KMS-11 (cell line): Measurements from ENCODE around the gene EVL.
A peak's percentile ranks its signal among the peaks of the same experiment; 100 is the strongest.

ENCODE experiments used
- H2AFZ ChIP-seq: fragments of 200-600 bp; sonication (generic); 2 replicates; pipeline ENCODE4 v1.6.1; 2016; ENCODE audit warnings: antibody characterized with exemption, mixed run types, low read depth
- H3K27ac ChIP-seq: fragments of 200-600 bp; sonication (generic); 2 replicates; pipeline ENCODE4 v1.6.1; 2016; ENCODE audit warnings: mild to moderate bottlenecking, mixed run types
- H3K27me3 ChIP-seq: fragments of 200-600 bp; sonication (generic); 2 replicates; pipeline ENCODE4 v1.6.1; 2017; ENCODE audit warnings: mild to moderate bottlenecking, low read depth, mixed run types, moderate library complexity; ENCODE audit not compliant: insufficient read depth
- H3K36me3 ChIP-seq: fragments of 200-600 bp; sonication (generic); 2 replicates; pipeline ENCODE4 v1.6.1; 2017; ENCODE audit warnings: mild to moderate bottlenecking, mixed run types; ENCODE audit not compliant: insufficient read depth
- H3K4me1 ChIP-seq: fragments of 200-600 bp; sonication (generic); 2 replicates; pipeline ENCODE4 v1.6.1; 2016; ENCODE audit warnings: mild to moderate bottlenecking, low read depth, mixed run types; ENCODE audit not compliant: poor library complexity, severe bottlenecking
- H3K4me2 ChIP-seq: fragments of 200-600 bp; sonication (generic); 2 replicates; pipeline ENCODE4 v1.7.0; 2016; ENCODE audit warnings: mild to moderate bottlenecking, mixed run types
- H3K4me3 ChIP-seq: fragments of 200-600 bp; sonication (generic); IDR thresholded peaks from 2 replicates; pipeline ENCODE4 v1.6.1; 2017; ENCODE audit warnings: low read depth, low read length, mixed read lengths; ENCODE audit not compliant: insufficient read depth
- H3K79me2 ChIP-seq: fragments of 200-600 bp; sonication (generic); 2 replicates; pipeline ENCODE4 v1.6.1; 2016; ENCODE audit warnings: low read depth, mixed run types; ENCODE audit not compliant: insufficient read depth
- H3K9ac ChIP-seq: fragments of 200-600 bp; sonication (generic); 2 replicates; pipeline ENCODE4 v1.6.1; 2016; ENCODE audit warnings: mild to moderate bottlenecking, mixed run types
- H4K20me1 ChIP-seq: fragments of 200-600 bp; sonication (generic); 2 replicates; pipeline ENCODE4 v1.6.1; 2016; ENCODE audit warnings: mild to moderate bottlenecking, mixed run types; ENCODE audit not compliant: insufficient read depth
- TF ChIP-seq, protein P1 (sequence below): fragments of 200-600 bp; sonication (generic); conservative IDR thresholded peaks from 2 replicates; pipeline ENCODE4 v1.6.1; 2017; ENCODE audit warnings: low read depth, mild to moderate bottlenecking, antibody characterized with exemption, low read length, moderate library complexity, mixed read lengths

The EVL gene

DNA sequence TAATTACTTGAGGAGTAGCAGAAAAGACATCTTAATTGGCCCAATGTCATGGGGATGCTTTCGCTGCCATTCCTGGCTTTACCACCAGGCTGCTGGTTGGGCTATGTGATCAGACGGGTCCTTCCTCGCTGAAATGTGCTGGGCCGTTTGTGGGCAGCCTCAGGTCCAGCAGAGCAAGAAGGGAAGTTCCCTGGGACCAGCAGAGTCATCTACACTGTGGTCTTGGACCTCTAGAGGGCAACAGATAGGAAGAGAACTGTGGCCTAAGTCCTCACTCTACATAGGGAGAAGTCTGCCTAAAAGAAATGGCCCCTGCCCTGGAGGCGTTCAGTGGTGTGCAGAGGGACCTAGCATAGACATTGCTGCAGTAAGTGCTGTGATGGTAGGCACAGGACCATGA, 10.9 kb downstream of the EVL start:
- Histone ChIP-seq H4K20me1 (no peaks in the 10 kb centered on the region), H2AFZ (no peak overlapping the region), H3K4me2 (no peak overlapping the region), H3K9ac (no peak overlapping the region), H3K27ac (no peak overlapping the region), H3K36me3 (no peaks in the 10 kb centered on the region), H3K4me3 (no peak overlapping the region), H3K27me3 (no peaks in the 10 kb centered on the region), H3K79me2 (no peaks in the 10 kb centered on the region), H3K4me1 (no peaks in the 10 kb centered on the region)
- TF ChIP-seq, protein P1, sequence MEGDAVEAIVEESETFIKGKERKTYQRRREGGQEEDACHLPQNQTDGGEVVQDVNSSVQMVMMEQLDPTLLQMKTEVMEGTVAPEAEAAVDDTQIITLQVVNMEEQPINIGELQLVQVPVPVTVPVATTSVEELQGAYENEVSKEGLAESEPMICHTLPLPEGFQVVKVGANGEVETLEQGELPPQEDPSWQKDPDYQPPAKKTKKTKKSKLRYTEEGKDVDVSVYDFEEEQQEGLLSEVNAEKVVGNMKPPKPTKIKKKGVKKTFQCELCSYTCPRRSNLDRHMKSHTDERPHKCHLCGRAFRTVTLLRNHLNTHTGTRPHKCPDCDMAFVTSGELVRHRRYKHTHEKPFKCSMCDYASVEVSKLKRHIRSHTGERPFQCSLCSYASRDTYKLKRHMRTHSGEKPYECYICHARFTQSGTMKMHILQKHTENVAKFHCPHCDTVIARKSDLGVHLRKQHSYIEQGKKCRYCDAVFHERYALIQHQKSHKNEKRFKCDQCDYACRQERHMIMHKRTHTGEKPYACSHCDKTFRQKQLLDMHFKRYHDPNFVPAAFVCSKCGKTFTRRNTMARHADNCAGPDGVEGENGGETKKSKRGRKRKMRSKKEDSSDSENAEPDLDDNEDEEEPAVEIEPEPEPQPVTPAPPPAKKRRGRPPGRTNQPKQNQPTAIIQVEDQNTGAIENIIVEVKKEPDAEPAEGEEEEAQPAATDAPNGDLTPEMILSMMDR, result peak; percentile 31; the same call in 1 of the 2 replicates

DNA sequence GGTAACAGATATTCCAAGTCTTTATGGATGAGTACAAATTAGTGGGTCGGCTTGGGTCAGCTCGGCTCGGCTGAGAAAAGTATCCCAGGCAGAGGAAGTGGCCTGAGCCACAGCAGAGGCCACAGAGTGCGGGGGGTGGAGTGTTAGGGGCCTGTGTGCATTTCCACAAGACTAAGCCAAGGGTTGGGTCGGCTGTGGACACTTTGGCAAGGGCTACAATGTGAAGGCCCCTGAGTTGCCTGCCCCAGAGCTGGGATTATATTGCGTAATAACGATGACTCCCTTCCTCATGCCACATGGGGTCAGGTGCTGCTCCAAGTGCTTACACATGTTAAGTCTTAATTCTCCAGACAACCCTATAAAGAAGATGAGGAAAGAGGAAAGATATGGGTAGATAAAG, 11.4 kb downstream of the EVL start:
- no peak overlapping the region for H3K4me3 ChIP-seq
- H3K4me2 ChIP-seq, result no peak overlapping the region
- TF ChIP-seq, protein P1, result no peak
- H3K4me1 ChIP-seq, result no peaks in the 10 kb centered on the region
- H3K27me3 ChIP-seq, result no peaks in the 10 kb centered on the region
- H4K20me1 ChIP-seq, result no peaks in the 10 kb centered on the region
- H3K36me3 ChIP-seq, result no peaks in the 10 kb centered on the region
- H3K27ac ChIP-seq, result no peak overlapping the region
- no peak overlapping the region for H2AFZ ChIP-seq
- H3K9ac ChIP-seq, result no peak overlapping the region
- no peaks in the 10 kb centered on the region for H3K79me2 ChIP-seq

DNA sequence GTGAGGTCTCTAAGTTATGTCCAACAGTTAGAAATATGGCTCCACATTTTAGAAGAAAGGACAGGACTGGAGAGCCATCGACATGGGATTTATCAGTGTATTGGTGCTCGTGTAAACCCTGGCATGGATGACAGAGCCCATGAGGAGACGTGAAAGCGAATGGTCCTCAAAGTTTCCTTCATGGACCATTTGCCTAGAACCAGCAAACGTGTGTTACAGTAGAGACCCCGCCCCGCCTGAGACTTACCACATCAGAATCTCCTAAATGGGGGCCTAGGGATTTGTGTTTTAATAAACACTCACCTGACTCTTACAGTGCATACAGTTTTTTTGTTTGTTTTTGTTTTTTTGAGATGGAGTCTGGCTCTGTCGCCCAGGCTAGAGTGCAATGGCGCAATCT, 12.2 kb downstream of the EVL start:
- Histone ChIP-seq H3K4me2 (no peak overlapping the region), H3K4me3 (no peak overlapping the region), H4K20me1 (no peaks in the 10 kb centered on the region), H3K27ac (no peak overlapping the region), H3K4me1 (no peaks in the 10 kb centered on the region), H2AFZ (no peak overlapping the region), H3K27me3 (no peaks in the 10 kb centered on the region), H3K36me3 (no peaks in the 10 kb centered on the region), H3K9ac (no peak overlapping the region), H3K79me2 (no peaks in the 10 kb centered on the region)
- TF ChIP-seq, protein P1, result no peak

- TF ChIP-seq, protein P1, result no peak
- Histone ChIP-seq H3K36me3 (no peaks in the 10 kb centered on the region), H3K4me2 (no peak overlapping the region), H3K4me3 (no peak overlapping the region), H3K4me1 (no peaks in the 10 kb centered on the region), H2AFZ (no peak overlapping the region), H3K27me3 (no peaks in the 10 kb centered on the region), H4K20me1 (no peaks in the 10 kb centered on the region), H3K79me2 (no peaks in the 10 kb centered on the region), H3K27ac (no peak overlapping the region), H3K9ac (no peak overlapping the region)
These were observed 13.1 kb downstream of the EVL start for GRCh38 chr14:100078216-100078803.
